Suppressor macrophage treated with lipopolysaccharide for 1 hour (primary cell): ENCODE results near the gene GSTT2.

Source experiments
- DNase-seq, 3 donors: peaks; one replicate each; pipeline ENCODE4 v3.0.0-alpha.2; 2020 to 2022

GSTT2 gene

DNA sequence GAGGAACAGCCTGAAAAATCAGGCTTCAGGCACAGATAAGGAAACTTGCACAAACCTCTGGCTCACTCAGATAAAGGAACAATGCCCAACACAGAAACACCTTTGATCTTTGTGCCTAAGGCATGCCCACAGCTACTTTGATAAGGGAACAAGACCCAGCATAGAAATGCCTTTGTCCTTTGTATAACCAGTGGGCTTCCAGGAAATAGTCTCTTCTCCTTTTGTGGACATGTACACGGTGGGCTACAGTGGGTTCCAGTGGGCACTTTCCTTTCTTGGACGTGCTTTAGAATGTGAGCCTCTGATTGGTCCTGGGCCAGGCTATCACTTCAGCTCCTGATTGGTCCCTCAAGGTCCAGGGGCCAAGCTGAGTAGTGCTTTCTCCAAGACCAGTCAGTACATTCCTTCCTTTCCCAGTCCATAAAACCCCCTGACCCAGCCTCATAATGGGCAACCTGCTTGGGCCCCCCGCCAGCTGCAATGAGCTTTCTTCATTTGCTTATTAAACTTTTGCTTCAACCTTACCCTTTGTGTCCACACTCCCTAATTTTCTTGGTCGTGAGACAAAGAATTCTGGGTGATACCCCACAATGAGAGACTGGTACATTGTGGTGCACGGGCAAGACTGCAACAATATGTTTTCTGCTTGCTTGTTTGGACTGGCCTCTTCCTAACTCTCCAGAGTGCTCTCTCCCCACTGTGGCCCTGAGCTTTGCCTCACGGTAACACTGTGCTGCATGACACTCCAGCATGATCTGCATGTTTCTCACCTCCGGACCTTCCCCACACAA lies 29.5 kb downstream of the GSTT2 start:
- no peak for DNase-seq

DNA sequence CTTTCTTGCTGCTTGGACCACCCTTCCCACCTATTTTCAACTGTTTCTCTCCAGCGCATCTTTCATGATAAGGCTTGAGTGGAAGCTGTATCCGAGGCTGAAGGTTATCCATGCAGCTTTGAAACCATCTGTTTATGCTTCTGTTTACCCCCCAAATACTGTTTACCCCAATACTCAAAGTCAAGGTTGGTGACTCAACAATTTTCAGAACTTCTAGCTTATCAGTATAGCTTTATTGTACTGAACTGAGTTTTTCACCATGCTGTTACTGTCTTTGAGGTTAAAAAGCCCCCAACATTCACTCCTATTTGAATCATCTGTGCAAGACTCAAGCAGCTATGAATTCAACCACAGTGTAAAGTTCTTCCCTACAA lies 30.1 kb downstream of the GSTT2 start:
- no peak for DNase-seq

DNA sequence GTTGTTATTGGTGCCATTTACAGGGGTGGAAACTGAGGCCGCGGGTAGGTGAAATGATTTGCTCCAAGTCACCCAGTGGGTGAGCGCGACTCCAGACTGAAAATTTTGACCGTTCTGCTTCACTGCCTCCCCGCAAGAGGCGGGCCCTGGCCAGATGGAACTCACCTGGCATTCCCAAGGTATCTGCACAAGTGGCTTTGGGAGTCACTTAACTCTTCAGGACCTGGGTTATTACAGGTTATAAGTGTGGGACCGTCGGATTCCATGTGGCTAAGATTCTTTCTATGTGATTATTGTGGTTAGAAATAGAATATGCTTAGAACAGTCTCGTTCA lies 31.8 kb downstream of the GSTT2 start:
- no peak for DNase-seq

DNA sequence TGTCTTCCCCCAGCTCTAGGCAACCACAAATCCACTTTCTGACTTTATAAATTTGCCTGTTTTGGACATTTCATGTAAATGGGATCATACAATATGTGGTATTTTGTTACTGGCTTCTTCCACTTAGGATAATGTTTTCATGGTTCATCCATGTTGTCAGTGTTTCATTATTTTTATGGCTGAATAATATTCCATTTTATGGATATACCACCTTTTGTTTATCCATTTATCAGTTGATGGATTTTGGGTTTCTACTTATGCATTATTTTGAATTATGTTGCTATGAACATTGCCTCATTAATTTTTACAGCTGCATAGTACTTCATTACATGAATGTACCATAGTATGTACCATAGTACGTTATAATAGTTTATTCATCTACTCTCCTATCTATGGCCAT lies 36.2 kb downstream of the GSTT2 start:
- no peak for DNase-seq

DNA sequence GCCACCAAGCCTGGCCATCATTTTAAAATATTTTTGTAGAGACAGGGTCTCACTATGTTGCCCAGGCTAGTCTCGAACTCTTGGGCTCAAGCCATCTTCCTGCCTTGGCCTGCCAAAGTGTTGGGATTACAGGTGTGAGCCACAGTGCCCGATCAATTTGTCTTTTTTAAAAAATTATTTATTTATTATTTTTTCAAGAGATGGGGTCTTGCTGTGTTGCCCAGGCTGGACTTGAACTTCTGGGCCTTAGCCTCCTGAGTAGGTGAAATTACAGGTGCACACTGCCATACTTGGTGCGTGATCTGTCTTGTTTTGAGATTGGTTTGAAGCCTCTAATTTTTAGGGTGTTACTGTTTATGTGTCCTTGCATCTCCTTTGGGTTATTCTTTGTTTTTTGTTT lies 41.4 kb downstream of the GSTT2 start:
- DNase-seq: no peak

DNA sequence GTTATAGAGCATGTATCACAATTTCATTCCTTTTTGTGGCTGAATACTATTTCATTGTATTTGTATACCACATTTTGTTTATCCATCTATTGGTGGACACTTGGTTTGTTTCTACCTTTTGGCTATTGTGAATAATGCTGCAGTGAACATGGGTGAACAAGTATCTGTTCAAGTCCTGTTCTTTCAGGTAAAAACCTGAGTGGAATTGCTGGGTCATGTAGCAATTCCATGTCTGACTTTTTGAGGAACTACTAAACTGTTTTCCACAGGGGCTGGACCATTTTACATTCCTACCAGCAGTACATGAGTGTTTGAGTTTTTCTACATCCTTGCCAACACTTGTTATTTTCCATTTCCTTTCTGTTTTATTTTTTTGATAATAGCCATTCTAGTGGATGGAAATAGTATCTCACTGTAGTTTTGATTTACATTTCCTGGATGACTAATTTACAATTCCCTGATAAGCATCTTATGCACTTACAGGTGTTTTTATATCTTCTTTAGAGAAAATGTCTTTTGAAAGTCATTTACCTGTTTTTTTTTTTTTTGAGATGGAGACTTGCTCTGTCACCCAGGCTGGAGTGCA lies 43.4 kb downstream of the GSTT2 start:
- DNase-seq: no peak

DNA sequence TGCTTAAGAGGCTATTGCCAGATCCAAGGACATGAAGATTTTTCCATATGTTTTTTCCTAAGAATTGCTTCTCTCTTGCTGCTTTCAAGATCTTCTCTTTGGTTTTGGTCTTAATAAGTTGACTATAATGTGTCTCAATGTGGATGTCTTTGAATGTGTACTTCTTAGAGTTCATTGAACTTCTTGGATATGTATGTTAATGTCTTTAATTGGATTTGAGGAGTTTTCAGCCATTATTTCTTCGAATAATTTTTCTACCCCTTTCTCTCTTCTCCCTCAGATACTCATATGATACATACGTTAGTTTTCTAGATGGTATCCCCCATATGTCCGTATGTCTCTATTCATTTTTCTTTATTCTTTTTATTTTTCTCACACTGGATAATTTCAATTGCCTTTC lies 44.4 kb downstream of the GSTT2 start:
- DNase-seq: no peak

DNA sequence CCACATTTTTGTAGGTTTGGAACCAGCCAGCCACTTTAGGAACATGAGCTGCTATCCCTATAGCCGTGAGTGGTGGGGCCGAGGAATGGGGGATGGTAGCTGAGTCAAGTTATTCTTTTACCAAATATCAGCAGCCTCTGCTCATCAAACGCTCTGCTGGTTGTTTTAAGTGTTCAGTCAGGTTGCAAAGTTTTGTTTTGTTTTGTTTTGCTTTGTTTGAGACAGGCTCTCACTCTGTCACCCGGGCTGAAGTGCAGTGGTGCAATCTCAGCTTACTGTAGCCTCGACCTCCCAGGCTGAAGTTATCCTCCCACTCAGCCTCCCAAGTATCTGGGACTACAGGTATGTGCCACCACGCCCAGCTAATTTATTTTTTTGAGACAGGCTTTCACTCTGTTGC lies 45.5 kb downstream of the GSTT2 start:
- DNase-seq: no peak

DNA sequence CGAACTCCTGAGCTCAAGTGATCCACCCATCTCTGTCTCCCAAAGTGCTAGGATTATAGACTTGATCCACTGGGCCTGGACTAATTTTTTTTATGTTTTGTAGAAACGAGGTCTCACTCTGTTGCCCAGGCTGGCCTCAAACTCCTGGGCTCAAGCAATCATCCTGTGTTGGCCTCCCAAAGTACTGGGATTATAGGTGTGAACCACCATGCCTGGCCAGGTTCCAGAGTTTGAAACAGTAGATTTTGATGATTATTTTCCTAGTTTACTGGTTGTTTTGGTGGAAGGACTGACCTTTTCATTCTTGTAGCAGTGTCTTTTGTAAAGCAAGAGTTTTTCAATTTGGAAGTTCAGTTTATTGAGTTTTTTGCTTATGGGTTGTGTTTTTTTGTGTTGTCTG lies 46.1 kb downstream of the GSTT2 start:
- DNase-seq: no peak

DNA sequence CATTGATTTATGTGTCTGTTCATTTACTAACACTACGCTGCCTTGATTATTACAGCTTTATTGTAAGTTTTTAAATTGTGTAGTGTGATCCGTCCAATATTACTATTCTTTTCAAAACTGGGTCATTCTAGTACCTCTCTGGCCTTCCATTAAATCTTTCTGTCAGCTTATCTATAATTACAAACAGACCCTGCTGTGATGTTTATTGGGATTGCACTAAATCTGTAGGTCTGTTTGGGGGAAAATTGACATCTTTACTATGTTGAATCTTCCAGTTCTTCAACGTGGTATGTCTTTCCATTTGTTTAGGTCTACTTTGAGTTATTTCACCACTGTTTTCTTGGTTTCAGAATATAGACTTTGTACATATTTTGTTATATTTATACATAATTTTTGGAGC lies 46.8 kb downstream of the GSTT2 start:
- DNase-seq: no peak

DNA sequence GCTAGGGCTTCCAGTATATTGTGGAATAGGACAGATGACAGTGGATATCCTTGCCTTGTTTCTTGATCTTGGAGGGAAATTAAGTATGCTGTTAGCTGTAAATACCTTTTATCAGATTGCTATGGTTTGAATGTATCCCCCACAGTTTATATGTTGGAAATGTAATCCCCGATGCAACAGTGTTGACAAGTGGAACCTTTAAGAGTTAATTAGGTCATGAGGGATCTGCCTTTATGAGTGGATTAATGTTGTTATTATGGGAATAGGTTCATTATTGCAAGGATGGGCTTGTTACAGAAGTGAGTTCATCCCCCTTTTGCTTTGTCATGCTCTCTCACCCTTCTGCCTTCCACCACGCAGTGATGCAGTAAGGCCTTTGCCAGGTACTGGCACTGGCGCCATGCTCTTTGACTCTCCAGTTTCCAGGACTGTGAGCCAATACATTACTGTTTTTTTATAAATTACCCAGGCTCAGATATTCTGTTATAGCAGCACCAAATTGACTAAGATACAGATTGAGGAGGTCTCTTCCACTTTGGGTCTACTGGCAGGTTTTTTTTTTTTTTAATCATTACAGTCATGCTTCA lies 47.5 kb downstream of the GSTT2 start:
- no peak for DNase-seq

DNA sequence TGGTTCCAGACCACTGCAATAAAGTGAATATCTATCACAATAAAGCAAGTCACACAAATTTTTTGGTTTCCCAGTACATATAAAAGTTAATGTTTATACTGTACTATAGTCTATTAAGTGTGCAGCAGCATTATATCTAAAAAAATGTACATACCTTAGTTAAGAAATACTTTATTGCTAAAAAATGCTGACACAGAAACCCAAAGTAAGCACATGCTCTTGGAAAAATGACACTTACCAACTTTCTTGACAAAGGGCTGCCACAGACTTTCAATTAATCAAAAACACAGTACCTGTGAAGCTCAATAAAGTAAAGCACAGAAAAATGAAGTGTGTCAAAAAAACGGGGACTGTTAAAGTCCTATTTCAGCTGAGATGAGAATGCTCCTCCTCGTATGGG lies 48.1 kb downstream of the GSTT2 start:
- DNase-seq: no peak

DNA sequence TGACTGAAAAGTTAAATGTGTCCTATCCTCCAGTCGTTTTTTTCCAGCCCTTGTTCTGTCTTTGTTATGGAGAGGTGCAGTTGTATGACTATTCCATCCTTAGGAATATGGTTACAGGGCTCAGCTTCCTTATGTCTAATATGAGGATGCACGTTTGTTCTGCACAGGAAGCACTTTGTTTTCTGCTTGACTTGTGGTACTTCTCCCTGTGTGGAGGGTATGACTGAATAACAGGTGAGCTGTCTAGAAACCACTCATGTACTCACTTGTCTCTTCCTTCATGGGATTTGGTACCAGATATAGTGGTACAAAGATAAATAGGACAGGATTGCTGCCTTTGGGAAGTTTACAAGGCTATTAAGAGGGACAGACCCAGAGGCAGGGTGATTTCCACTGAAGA lies 48.6 kb downstream of the GSTT2 start:
- no peak for DNase-seq

DNA sequence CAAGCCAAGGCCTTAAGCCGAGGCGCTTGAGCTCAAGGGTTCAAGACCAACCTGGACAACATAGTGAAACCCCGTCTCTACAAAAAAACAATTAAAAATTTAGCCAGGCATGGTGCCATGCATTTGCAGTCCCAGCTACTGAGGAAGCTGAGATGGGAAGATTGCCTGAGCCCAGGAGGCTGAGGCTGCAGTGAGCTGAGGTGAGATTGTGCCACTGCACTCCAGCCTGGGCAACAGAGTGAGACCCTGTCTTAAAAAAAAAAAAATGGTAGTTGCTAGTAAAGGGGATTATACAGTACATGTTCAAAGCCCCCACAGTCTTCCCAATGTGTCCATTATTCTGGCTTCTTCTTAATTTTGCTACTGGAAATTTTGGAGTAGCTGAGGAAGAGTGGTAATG lies 49.4 kb downstream of the GSTT2 start:
- DNase-seq: no peak

DNA sequence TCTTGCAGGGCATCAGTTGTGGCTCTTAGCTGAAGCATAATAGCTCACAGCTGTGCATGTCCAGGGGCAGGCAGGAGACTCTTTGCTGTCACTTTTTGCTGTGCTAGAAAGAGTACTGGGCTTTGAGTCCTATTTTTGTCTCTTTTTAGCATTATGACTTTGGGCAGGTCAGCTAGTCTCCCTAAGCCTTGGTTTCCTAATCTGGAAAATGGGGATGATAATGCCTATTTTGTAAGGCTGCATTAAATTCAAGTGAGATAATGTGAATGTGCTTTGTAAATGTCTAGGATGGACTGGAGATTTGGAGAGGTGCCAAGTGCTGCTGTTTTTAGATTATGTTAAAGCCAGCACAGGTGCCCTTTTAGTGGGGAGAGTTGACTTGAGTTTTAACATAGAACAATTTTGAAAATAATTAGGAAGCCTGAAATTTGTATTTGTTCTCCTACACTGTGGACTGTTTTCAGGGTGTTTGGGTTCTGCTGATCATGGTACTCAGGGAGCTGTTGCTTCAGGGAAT lies 50.3 kb downstream of the GSTT2 start:
- DNase-seq: no peak
